GM21723 (cell line): ENCODE data around the gene SLC35F4.

Experiments used
- ATAC-seq: cut with Tn5 transposase; IDR thresholded peaks from one replicate; pipeline ENCODE4 v1.9.1; 2021; ENCODE audit warnings: mild to moderate bottlenecking, moderate library complexity; ENCODE audit not compliant: unreplicated experiment

The SLC35F4 gene

DNA sequence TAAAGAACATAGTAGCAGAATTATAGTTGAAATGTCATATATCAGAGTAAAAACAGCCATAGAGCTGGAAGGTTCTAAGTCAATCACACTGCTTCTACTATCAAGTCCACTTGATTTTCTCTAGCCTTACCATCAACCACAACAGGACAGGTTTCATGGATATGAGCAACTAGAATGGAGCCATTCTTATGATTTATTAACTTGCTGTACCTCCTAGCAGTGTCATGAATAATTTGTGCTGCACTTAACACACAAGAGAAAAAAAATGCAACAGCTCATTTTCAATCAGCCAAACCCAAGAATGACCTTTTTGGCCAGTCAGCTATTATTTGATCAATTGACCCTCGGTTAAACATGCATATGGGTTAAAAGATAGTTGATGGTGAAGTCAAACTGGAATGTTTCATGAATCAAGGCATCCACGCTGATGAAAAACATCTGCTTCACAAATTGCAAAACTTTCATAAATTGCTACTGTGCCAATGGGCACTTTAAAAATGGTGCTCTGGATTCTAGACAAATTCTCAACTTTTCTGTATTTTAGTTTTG lies 316.8 kb downstream of the SLC35F4 start:
- ATAC-seq: no peak

DNA sequence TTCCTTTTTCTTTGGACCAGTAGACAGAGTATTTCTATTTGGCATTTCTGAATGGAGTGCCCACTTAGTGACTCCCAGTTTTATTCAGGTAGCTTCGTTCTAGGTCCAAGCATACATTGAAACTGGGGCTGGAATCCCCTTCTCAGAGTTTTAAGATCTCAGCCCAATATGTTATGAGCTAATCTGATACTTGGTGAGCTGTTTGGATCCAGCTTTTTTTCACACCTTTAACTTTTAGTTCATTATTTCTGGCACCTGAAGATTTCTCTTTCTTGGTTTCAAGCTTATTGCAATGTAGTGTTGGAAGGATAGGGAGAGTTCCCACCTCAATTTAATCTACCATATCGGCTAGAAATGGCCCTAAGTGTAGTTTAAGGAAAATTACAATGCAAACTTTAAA lies 318.8 kb downstream of the SLC35F4 start:
- no peak for ATAC-seq

DNA sequence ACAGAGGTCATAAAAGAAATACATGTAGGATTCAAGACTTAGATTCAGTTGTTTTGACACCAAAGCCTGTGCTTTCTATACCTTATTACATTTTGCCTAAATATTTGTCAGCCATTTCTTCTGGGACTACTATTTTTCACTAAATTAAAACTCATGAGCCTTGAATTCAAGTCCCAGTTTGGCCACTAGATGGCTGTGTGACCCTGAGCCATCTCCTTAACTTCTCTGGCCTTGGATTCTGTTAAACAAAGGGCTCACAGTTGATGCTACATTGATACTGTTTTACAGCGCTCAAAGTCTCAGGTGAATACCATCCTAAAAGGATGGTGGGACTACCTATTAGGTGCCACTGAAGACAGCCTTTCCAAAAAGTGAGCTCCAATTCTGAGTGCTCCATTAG lies 332.7 kb downstream of the SLC35F4 start:
- no peak for ATAC-seq

DNA sequence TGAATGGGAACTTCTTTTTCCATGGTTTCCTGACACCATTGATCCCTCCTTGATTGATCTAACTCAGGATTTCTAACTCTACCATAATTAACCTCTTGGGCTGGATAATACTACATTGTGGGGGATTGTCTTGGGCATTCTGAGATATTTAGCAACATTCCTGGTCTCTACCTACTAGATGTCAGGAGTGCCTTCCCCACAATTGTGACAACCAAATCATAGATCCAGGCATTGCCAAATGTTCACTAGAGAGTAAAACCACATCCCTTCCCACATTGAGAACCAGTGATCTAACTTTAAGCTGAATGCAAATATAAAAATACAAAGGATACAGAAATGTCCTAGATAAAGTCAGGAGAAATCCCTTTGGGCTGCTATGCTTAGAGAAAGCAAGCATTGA lies 335.3 kb downstream of the SLC35F4 start:
- ATAC-seq: no peak

DNA sequence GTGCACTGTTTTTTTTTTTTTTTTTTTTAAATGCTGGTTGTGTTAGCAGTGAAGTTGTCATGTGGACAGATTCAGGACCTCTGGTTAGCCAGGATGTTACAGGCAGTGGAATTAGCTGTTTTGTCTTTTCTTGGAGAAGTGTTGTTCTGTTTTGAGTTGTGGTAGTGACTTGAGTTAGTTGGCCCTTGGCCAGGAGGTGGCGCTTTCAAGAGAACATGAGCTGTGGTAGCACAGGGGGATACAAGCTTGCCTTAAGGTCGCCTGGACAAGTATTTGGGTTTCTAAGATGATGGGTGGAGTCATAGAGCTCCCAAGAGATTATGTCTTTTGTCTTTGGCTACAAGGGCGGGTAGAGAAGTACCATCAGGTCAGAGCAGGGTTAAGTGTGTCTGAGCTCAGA lies 338.9 kb downstream of the SLC35F4 start:
- no peak for ATAC-seq

DNA sequence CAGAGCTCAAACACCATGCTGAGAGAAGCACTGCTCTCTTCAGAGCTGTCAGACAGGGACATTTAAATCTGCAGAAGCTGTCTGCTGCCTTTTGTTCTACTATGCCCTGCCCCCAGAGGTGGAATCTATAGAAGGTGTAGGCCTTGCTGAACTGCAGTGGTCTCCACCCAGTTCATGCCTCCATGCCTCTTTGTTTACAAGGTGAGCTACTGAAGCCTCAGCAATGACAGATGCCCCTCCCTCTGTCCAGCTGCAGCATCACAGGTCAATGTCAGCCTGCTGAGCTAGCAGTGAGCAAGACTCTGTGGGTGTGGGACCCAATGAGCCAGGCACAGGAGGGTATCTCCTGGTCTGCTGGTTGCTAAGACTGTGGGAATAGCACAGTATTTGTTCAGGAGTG lies 346.8 kb downstream of the SLC35F4 start:
- no peak for ATAC-seq
